ENCODE data around the gene RNF150. TPM values are rescaled to one million over a fixed set of nuclear protein-coding genes. Genes with fewer than 3 reads are reported as not detected.

Gene RNF150
- total RNA-seq, 1 experiment from 2014 or later, result 4.4 TPM

GRCh38 chr4:141037446-141037845 lies 95.8 kb downstream of the RNF150 start:
- no peak overlapping the region for H4K8ac ChIP-seq (replicated peaks; ENCODE audit: insufficient read length, low read depth, low read length)
- H3K56ac ChIP-seq (ENCODE audit: insufficient read length, low read depth, low read length), result no peak overlapping the region
- no peak overlapping the region for H2AK5ac ChIP-seq (ENCODE audit: insufficient read length, low read length)
- H3K27me3 ChIP-seq (ENCODE audit: insufficient read depth, low read length), result no peaks in the 10 kb centered on the region
- no peak for TF ChIP-seq CTCF (conservative IDR thresholded peaks at IDR 0.05)
- H2BK12ac ChIP-seq (ENCODE audit: insufficient read length, low read depth, low read length), result no peak overlapping the region
- H3K79me2 ChIP-seq (ENCODE audit: insufficient read depth, low read length), result no peaks in the 10 kb centered on the region
- H4K20me1 ChIP-seq (ENCODE audit: control insufficient read depth, insufficient read depth, insufficient read length), result no peaks in the 10 kb centered on the region
- H3K23ac ChIP-seq (ENCODE audit: insufficient read length, low read depth, low read length), result no peak overlapping the region
- H2BK15ac ChIP-seq (ENCODE audit: low read depth, low read length), result no peak overlapping the region
- no peak overlapping the region for H3K4ac ChIP-seq (ENCODE audit: low read depth, low read length)
- no peak overlapping the region for H2BK5ac ChIP-seq (ENCODE audit: insufficient read length, low read length)
- no peak overlapping the region for H3K18ac ChIP-seq (ENCODE audit: insufficient read length, low read depth, low read length)
- no peak overlapping the region for H4K5ac ChIP-seq (ENCODE audit: insufficient read length, low read depth, low read length)
- Mint-ChIP-seq H3K36me3 (ENCODE audit: insufficient read depth in 1 of 3, low read depth in 3 of 3) (peaks cover 0 to 12% (median 0%) of the 10 kb centered on the region in 3 experiments; a peak in 3 of 7 replicates), H3K4me1 (peaks cover 0 to 4% of the 10 kb centered on the region in 2 experiments; a peak in 2 of 4 replicates), H3K4me3 (no peak overlapping the region), H3K27me3 (ENCODE audit: low read depth) (no peaks in the 10 kb centered on the region), H3K9me3 (peaks cover 8 to 10% of the 10 kb centered on the region in 2 experiments; a peak in 4 of 5 replicates), H3K27ac (no peak overlapping the region)
- no peak overlapping the region for H3K9ac ChIP-seq (ENCODE audit: extremely low read depth, insufficient read length, low read length)
- no peak overlapping the region for H3K14ac ChIP-seq (ENCODE audit: insufficient read depth, low read length)
- H3K4me2 ChIP-seq (ENCODE audit: insufficient read depth, insufficient read length, low read length), result no peak overlapping the region
- H3T11ph ChIP-seq (ENCODE audit: low read length), result no peak overlapping the region
- H2BK120ac ChIP-seq (ENCODE audit: low read depth, low read length, poor library complexity, severe bottlenecking), result no peak overlapping the region
- H3K27ac ChIP-seq (ENCODE audit: insufficient read length, low read depth, low read length), result no peak overlapping the region
- H2BK20ac ChIP-seq (ENCODE audit: low read depth, low read length, poor library complexity, severe bottlenecking), result no peak overlapping the region
- no peak for DNase-seq
- H3K9me3 ChIP-seq (ENCODE audit: control insufficient read depth, low read depth, low read length), result no peaks in the 10 kb centered on the region
- no peaks in the 10 kb centered on the region for H3K79me1 ChIP-seq (ENCODE audit: insufficient read depth, low read depth, low read length, poor library complexity, severe bottlenecking)
- no peaks in the 10 kb centered on the region for H3K23me2 ChIP-seq (ENCODE audit: insufficient read length, low read depth, low read length, poor library complexity, severe bottlenecking)
- H4K91ac ChIP-seq (ENCODE audit: insufficient read length, low read depth, low read length), result no peak overlapping the region
- H3K4me1 ChIP-seq (ENCODE audit: insufficient read depth, low read length), result no peaks in the 10 kb centered on the region
- no peak overlapping the region for H2AFZ ChIP-seq (ENCODE audit: low read length)
